OCI-LY3 (cell line): Measurements from ENCODE around the gene PRR20A.
"Not testable (repeated sequence)": the region's sequence is repeated elsewhere in the genome, so short reads cannot be mapped to it uniquely, and the experiment has no call there.

Source experiments
- H2AFZ ChIP-seq: fragments of 200-600, 300-600 bp; shearing (Covaris generic); 2 replicates; pipeline ENCODE4 v1.6.0; 2014; ENCODE audit warnings: antibody characterized with exemption, low read depth, low read length
- H3K27ac ChIP-seq: fragments of 200-600, 300-600 bp; sonication (generic); 2 replicates; pipeline ENCODE4 v1.5.1; 2014; ENCODE audit warnings: mild to moderate bottlenecking, low read length, moderate library complexity, mixed read lengths
- H3K27me3 ChIP-seq: fragments of 200-600, 300-600 bp; sonication (generic); 2 replicates; pipeline ENCODE4 v1.6.1; 2014; ENCODE audit warnings: low read depth, low read length, mixed read lengths
- H3K36me3 ChIP-seq: fragments of 200-600, 300-600 bp; sonication (generic); replicated peaks from 2 replicates; pipeline ENCODE3; 2014; ENCODE audit warnings: low read depth, low read length, mixed read lengths
- H3K4me1 ChIP-seq: fragments of 300-600, 200-600 bp; sonication (generic); 2 replicates; pipeline ENCODE4 v1.6.1; 2014; ENCODE audit warnings: low read length, mixed read lengths
- H3K4me2 ChIP-seq: fragments of 200-600, 300-600 bp; sonication (generic); 2 replicates; pipeline ENCODE4 v1.6.1; 2014; ENCODE audit warnings: low read length, mixed read lengths
- H3K4me3 ChIP-seq: fragments of 300-600, 200-600 bp; sonication (generic); 2 replicates; pipeline ENCODE4 v1.5.1; 2014; ENCODE audit warnings: antibody characterized with exemption, mild to moderate bottlenecking, low read length, moderate library complexity
- H3K79me2 ChIP-seq: fragments of 300-600, 200-600 bp; shearing (Covaris generic); 2 replicates; pipeline ENCODE4 v1.6.1; 2014; ENCODE audit warnings: mild to moderate bottlenecking, low read length, mixed read lengths
- H3K9ac ChIP-seq: fragments of 300-600, 200-600 bp; shearing (Covaris generic); 2 replicates; pipeline ENCODE4 v1.6.0; 2014; ENCODE audit warnings: mild to moderate bottlenecking, low read length, moderate library complexity
- H3K9me3 ChIP-seq: fragments of 200-600, 300-600 bp; shearing (Covaris generic); 2 replicates; pipeline ENCODE4 v1.6.1; 2014; ENCODE audit warnings: low read length, mixed read lengths; ENCODE audit not compliant: insufficient read depth
- H4K20me1 ChIP-seq: fragments of 200-600, 300-600 bp; sonication (generic); 2 replicates; pipeline ENCODE4 v1.6.1; 2016; ENCODE audit warnings: low read length, mixed read lengths; ENCODE audit not compliant: insufficient read depth
- EZH2phosphoT487 ChIP-seq: fragments of 200-600 bp; shearing (Covaris generic); IDR thresholded peaks from 2 replicates; pipeline ENCODE4 v1.6.1; 2018; ENCODE audit warnings: antibody characterized with exemption, mixed run types, low read depth
- TF ChIP-seq, protein P1 (sequence below): fragments of 200-600, 300-600 bp; sonication (generic); IDR thresholded peaks from 2 replicates; pipeline ENCODE4 v1.5.1; 2014; ENCODE audit warnings: antibody characterized with exemption, low read length, low read depth

PRR20A gene

DNA sequence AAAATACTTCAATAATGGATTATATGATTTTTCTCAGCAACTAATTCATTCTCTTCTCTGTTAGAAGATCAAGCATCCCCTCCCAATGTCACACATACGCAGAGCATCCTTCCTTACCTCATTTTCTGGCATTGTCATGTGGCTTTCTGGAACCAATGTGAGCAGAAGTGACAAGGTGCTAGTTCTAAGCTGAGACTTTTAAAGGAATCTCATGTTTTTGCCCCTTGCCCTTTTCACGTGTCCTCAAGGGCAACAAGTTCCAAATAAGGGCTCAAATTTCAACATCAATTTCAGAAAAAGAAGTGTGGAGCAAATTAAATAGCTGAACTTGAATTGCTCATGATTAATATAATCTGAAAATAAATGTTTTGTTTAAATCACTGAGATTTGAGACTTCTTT lies 4.6 kb upstream of the PRR20A start:
- TF ChIP-seq, protein P1, sequence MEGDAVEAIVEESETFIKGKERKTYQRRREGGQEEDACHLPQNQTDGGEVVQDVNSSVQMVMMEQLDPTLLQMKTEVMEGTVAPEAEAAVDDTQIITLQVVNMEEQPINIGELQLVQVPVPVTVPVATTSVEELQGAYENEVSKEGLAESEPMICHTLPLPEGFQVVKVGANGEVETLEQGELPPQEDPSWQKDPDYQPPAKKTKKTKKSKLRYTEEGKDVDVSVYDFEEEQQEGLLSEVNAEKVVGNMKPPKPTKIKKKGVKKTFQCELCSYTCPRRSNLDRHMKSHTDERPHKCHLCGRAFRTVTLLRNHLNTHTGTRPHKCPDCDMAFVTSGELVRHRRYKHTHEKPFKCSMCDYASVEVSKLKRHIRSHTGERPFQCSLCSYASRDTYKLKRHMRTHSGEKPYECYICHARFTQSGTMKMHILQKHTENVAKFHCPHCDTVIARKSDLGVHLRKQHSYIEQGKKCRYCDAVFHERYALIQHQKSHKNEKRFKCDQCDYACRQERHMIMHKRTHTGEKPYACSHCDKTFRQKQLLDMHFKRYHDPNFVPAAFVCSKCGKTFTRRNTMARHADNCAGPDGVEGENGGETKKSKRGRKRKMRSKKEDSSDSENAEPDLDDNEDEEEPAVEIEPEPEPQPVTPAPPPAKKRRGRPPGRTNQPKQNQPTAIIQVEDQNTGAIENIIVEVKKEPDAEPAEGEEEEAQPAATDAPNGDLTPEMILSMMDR, result no peak
- no peak for TF ChIP-seq EZH2phosphoT487
- Histone ChIP-seq H3K4me1 (no peaks in the 10 kb centered on the region), H3K4me2 (no peak overlapping the region), H3K9ac (no peak overlapping the region), H4K20me1 (no peaks in the 10 kb centered on the region), H3K4me3 (no peak overlapping the region), H3K9me3 (no peaks in the 10 kb centered on the region), H2AFZ (no peak overlapping the region), H3K79me2 (no peaks in the 10 kb centered on the region), H3K27me3 (no peaks in the 10 kb centered on the region), H3K27ac (no peak overlapping the region), H3K36me3 (no peaks in the 10 kb centered on the region)

DNA sequence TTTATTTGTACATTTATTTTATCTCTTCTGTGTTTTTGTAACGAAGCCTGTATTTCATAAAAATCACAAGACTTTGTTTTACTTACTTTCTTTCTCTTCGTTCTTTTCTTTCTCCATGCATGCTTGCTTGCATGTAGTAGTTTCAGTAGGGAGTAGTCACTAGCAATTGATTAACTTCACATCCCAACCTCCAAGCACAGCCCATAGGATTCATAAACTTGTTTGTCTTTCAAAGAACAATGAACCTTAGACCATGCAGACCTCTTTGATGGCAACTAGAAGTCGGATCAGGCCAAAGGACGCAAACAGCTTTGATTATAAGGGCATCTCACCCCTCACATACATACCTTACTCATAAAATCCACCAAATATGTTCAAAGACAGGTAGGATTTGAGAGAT lies 3.1 kb upstream of the PRR20A start:
- no peak overlapping the region for H3K4me3 ChIP-seq
- no peaks in the 10 kb centered on the region for H3K4me1 ChIP-seq
- no peak overlapping the region for H2AFZ ChIP-seq

DNA sequence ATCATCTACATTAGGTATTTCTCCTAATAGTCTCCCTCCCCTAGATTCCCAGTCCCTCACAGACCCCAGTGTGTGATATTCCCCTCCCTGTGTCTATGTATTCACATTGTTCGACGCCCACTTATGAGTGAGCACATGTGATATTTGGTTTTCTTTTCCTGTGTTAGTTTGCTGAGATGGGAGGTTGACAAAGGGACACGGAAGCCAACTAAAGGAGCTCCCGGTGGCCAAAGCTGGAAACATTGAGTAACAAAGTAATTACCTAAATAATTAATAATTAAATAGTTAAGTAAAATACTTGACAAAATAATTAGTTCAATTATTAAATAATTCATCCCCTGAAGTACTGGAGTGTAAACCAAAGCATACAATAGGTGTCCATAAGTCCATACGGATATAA lies 1.7 kb upstream of the PRR20A start:
- no peaks in the 10 kb centered on the region for H4K20me1 ChIP-seq
- TF ChIP-seq, protein P1, result no peak
- TF ChIP-seq EZH2phosphoT487, result no peak
- no peak overlapping the region for H3K9ac ChIP-seq
- no peak overlapping the region for H3K27ac ChIP-seq
- no peak overlapping the region for H3K4me2 ChIP-seq
- no peaks in the 10 kb centered on the region for H3K4me1 ChIP-seq
- no peaks in the 10 kb centered on the region for H3K36me3 ChIP-seq
- no peak overlapping the region for H3K4me3 ChIP-seq
- H3K27me3 ChIP-seq, result no peaks in the 10 kb centered on the region
- H3K79me2 ChIP-seq, result no peaks in the 10 kb centered on the region
- H2AFZ ChIP-seq, result no peak overlapping the region
- H3K9me3 ChIP-seq, result no peaks in the 10 kb centered on the region

More for the DNA sequence above, 3.1 kb upstream of the PRR20A start:
- no peak for TF ChIP-seq EZH2phosphoT487
- TF ChIP-seq, protein P1, result no peak
- Histone ChIP-seq H3K4me2 (no peak overlapping the region), H3K9me3 (no peaks in the 10 kb centered on the region), H4K20me1 (no peaks in the 10 kb centered on the region), H3K36me3 (no peaks in the 10 kb centered on the region), H3K9ac (no peak overlapping the region), H3K27ac (no peak overlapping the region), H3K27me3 (no peaks in the 10 kb centered on the region), H3K79me2 (no peaks in the 10 kb centered on the region)

DNA sequence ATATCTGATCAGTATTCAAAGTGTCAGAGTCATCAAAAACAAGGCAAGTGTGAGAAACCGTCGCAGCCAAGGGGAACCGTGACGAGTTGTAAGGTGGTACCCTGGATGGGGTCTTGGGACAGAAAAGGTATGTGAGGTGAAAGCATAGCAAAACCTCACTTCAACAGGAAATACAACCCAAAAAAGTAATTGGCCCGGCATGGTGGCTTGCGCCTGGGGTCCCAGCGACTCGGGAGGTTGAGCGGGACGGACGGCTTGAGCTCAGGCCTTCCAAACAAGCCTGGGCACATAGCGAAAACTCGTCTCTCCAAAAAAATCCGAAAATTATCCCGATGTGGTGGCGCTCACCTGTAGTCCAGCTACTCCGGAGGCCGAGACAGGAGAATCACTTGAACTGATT lies 937 bp upstream of the PRR20A start:
- not testable (repeated sequence) for H3K27me3 ChIP-seq, H4K20me1 ChIP-seq, H3K27ac ChIP-seq, H2AFZ ChIP-seq, H3K4me2 ChIP-seq, H3K36me3 ChIP-seq, H3K79me2 ChIP-seq, H3K4me1 ChIP-seq, H3K9me3 ChIP-seq, H3K4me3 ChIP-seq, H3K9ac ChIP-seq

DNA sequence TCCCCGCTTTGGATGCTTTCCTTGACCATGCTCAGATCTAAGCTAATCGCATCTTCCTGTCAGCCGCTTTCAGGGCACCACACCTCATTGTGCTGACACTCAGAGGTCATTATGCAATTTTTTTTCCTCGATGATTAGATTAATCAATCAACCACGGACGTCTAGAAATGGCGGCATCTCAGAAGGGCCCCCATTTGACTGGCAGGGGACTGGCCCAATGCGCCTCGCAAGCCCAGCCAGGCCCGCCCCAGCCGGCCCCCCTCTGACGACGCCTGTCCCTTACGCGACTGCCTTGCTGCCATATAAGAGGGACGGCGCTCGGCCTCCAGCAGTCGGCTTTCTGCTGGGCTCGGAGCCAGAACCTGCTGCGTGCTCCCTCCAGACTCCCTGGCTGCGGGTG lies 6.5 kb downstream of the PRR20A start, which contains the start of gene PRR20B:
TSS of gene PRR20B (plus strand) at position 301 of the 400 bp plus-strand sequence. CDS start 387 bp downstream, outside the sequence.
- not testable (repeated sequence) for H3K9ac ChIP-seq, H3K4me1 ChIP-seq, H3K79me2 ChIP-seq, H3K27me3 ChIP-seq, H3K9me3 ChIP-seq, H3K36me3 ChIP-seq, H3K4me2 ChIP-seq, H3K27ac ChIP-seq, H4K20me1 ChIP-seq, H2AFZ ChIP-seq, H3K4me3 ChIP-seq

DNA sequence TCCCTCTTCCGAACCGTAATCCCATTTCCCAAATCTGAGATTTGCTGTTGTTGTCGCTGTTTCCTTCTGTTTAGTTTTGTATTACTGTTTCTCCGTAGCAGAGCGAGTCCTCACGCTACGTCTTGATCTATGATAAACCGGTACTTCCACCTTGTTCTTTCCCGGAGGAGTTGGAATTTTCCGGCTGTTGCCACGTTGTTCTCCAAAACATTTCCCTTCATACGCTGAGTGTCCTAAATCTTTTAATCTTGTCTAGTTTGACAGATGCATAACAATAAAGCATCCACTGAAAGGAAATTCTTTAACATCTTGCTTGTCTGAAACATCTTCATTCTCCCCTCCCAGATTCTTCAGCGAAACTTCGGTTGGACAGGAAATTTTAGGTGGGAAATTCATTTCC lies 7.4 kb downstream of the PRR20A start:
- H3K27me3 ChIP-seq, H3K9ac ChIP-seq, H3K79me2 ChIP-seq, H3K4me3 ChIP-seq, H3K27ac ChIP-seq, H3K9me3 ChIP-seq, H3K4me1 ChIP-seq, H3K36me3 ChIP-seq, H2AFZ ChIP-seq, H3K4me2 ChIP-seq, H4K20me1 ChIP-seq: not testable (repeated sequence)

DNA sequence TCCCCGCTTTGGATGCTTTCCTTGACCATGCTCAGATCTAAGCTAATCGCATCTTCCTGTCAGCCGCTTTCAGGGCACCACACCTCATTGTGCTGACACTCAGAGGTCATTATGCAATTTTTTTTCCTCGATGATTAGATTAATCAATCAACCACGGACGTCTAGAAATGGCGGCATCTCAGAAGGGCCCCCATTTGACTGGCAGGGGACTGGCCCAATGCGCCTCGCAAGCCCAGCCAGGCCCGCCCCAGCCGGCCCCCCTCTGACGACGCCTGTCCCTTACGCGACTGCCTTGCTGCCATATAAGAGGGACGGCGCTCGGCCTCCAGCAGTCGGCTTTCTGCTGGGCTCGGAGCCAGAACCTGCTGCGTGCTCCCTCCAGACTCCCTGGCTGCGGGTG lies 13.0 kb downstream of the PRR20A start, which contains the start of gene PRR20C:
TSS of gene PRR20C (plus strand) at position 301 of the 400 bp plus-strand sequence. CDS start 387 bp downstream, outside the sequence.
- not testable (repeated sequence) for H3K27ac ChIP-seq, H3K9ac ChIP-seq, H3K27me3 ChIP-seq, H4K20me1 ChIP-seq, H3K4me2 ChIP-seq, H2AFZ ChIP-seq, H3K9me3 ChIP-seq, H3K79me2 ChIP-seq, H3K36me3 ChIP-seq, H3K4me1 ChIP-seq, H3K4me3 ChIP-seq
